Upper lobe of left lung (tissue), 6 donors: ENCODE data around the gene C15orf39. TPM values are rescaled to one million over a fixed set of nuclear protein-coding genes. Genes with fewer than 3 reads are reported as not detected.

Experiments
- ATAC-seq, 2 donors: fragments of 200-7000 bp; cut with Tn5 transposase; one replicate each; pipeline ENCODE4 v1.9.1; 2022; ENCODE audit warnings: mild to moderate bottlenecking in 2 of 2, moderate library complexity in 2 of 2; ENCODE audit not compliant: low FRiP score in 2 of 2
- DNase-seq, 2 donors: peaks; one replicate each; pipeline ENCODE4 v3.0.0-alpha.2; 2019 to 2020
- H3K27ac ChIP-seq, 4 donors: fragments of 200-600 bp; sonication (generic); one replicate each; pipeline ENCODE4 v1.5.1; 2016 to 2019
- H3K27me3 ChIP-seq, 4 donors: fragments of 200-600 bp; sonication (generic); one replicate each; pipeline ENCODE4 v1.5.1; 2017 to 2019
- H3K36me3 ChIP-seq, 4 donors: fragments of 200-600 bp; sonication (generic); one replicate each; pipeline ENCODE4 v1.5.1; 2016 to 2019
- H3K4me1 ChIP-seq, 4 donors: fragments of 200-600 bp; sonication (generic); one replicate each; pipeline ENCODE4 v1.5.1; 2018 to 2019
- H3K4me3 ChIP-seq, 4 donors: fragments of 200-600 bp; sonication (generic); one replicate each; pipeline ENCODE4 v1.5.1; 2017 to 2019; ENCODE audit warnings: mild to moderate bottlenecking in 2 of 4, moderate library complexity in 1 of 4
- H3K9me3 ChIP-seq, 4 donors: fragments of 200-600 bp; sonication (generic); one replicate each; pipeline ENCODE4 v1.5.1; 2018 to 2019
- EP300 ChIP-seq, 4 donors: sonication (generic); formaldehyde crosslinking; IDR thresholded peaks; one replicate each; pipeline ENCODE4 v1.5.1; 2017; ENCODE audit warnings: antibody characterized with exemption in 4 of 4, control low read depth in 2 of 4
- POLR2A ChIP-seq, 4 donors: fragments of 450-650 bp; IDR thresholded peaks; one replicate each; pipeline ENCODE4 v1.5.1; 2016 to 2017; ENCODE audit warnings: antibody characterized with exemption in 4 of 4, mild to moderate bottlenecking in 2 of 4
- POLR2AphosphoS5 ChIP-seq, 2 donors: sonication (generic); formaldehyde crosslinking; IDR thresholded peaks; one replicate each; pipeline ENCODE4 v1.5.1; 2017; ENCODE audit warnings: antibody characterized with exemption in 2 of 2
- WGBS, 2 donors: methylation state at CpG; one replicate each; pipeline ENCODE4 v1.1.5; 2017 to 2018; 5-methylcytosine and 5-hydroxymethylcytosine counted together
- total RNA-seq, 6 donors: library from RNA; depleted of rRNA in 4 of 6; stranded (reverse); fragments of >200 nt in 4 of 6; gene quantifications; one replicate each; pipeline versions ENCODE4 v1.1.0 to v1.2.1, GENCODE V29; 2016 to 2021
- TF ChIP-seq, protein P1 (sequence below), 6 experiments: fragments of 450-650 bp in 4 of 6; fragments of 200-600 bp in 2 of 6; sonication (generic) in 2 of 6; IDR thresholded peaks; one replicate each; pipeline ENCODE4 v1.5.1; 2016 to 2019; ENCODE audit warnings: antibody characterized with exemption in 6 of 6
- donor health status: DM: no; HTN: no; CAD: no; lungs with moderate emphysema.
- donor health status: DM: no; HTN: yes; CAD: no; lungs with severe emphysema.

C15orf39 gene
- total RNA-seq, 6 donors from 2014 or later: 25.4 to 44.6 (median 37.5) TPM

DNA sequence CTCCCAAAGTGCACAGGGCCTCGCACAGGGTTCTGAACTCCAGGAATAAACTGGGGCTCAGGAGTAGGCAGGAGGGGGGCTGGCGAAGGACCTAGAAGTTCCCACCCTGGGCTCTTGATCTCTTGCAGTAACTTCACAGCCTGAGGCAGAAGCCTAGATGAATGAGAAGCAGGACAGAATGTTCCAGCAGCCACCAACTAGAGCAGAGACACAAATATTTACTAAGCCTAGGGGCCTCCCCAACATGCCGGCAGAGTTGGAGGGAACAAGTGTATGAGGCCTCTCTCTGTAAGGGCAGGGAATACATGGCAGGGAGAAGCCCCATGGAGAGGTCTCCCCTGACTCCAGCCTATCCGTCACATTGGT is 25.3 kb upstream of the C15orf39 start:
- Histone ChIP-seq H3K9me3 (no peaks in the 10 kb centered on the region), H3K4me3 (no peak overlapping the region), H3K27ac (peak overlapping the region; percentile 75 to 88 (median 81)), H3K36me3 (no peaks in the 10 kb centered on the region), H3K27me3 (no peaks in the 10 kb centered on the region), H3K4me1 (peaks cover 53 to 67% (median 59%) of the 10 kb centered on the region in 4 donors)
- peak in 1 of 2 donors; percentile 80 for ATAC-seq
- TF ChIP-seq, protein P1, sequence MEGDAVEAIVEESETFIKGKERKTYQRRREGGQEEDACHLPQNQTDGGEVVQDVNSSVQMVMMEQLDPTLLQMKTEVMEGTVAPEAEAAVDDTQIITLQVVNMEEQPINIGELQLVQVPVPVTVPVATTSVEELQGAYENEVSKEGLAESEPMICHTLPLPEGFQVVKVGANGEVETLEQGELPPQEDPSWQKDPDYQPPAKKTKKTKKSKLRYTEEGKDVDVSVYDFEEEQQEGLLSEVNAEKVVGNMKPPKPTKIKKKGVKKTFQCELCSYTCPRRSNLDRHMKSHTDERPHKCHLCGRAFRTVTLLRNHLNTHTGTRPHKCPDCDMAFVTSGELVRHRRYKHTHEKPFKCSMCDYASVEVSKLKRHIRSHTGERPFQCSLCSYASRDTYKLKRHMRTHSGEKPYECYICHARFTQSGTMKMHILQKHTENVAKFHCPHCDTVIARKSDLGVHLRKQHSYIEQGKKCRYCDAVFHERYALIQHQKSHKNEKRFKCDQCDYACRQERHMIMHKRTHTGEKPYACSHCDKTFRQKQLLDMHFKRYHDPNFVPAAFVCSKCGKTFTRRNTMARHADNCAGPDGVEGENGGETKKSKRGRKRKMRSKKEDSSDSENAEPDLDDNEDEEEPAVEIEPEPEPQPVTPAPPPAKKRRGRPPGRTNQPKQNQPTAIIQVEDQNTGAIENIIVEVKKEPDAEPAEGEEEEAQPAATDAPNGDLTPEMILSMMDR (IDR thresholded peaks at IDR 0.05): no peak
- TF ChIP-seq EP300 (IDR thresholded peaks at IDR 0.05) (peak in 2 of 4 donors; percentile 75 to 96), POLR2AphosphoS5 (IDR thresholded peaks at IDR 0.05) (peak in 1 of 2 donors; percentile 79), POLR2A (IDR thresholded peaks at IDR 0.05) (peak in 1 of 4 donors; percentile 16)
- peak in 1 of 2 donors; percentile 92 for DNase-seq
- 60 to 65% methylated on average over 4 of the region's 4 CpGs for WGBS, 2 donors

DNA sequence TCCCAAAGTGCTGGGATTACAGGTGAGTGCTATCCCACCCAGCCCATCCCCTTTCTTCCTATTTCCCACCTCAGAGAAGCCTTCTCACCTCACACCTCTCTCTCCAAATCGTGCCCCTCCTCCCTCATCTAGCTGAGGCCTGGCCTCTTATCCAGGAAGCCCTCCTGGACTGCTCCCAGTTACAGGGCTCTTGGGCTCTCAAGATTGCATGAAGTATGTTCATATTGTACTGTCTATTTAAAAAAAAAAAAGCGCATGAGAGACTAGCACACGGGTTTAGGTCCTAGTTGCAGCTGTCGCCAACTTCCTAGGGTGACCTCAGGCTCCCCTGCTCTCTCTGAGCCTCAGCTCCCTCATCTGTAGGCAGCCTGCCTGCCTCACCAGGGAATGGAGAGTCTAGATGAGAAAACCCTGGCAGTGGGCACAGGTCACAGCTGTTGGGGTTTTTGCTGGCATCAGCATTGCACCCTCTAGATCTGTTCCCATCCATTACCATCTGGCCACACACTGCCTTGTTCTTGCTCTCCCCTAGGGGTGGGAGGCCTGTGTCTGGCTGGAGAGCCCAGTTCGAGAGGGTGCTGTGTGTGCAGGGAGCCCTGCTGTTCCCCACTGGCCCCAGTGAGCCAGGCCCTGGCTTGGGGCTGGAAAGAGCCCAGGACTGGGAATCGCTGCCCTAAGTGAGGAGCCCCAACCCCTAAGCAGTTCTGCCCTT is 24.2 kb upstream of the C15orf39 start:
- TF ChIP-seq EP300 (IDR thresholded peaks at IDR 0.05) (no peak), POLR2AphosphoS5 (IDR thresholded peaks at IDR 0.05) (no peak), POLR2A (IDR thresholded peaks at IDR 0.05) (no peak)
- TF ChIP-seq, protein P1 (IDR thresholded peaks at IDR 0.05): no peak
- WGBS, 2 donors: 32 to 54% methylated on average over 2 to 6 of the region's 6 CpGs
- Histone ChIP-seq H3K27me3 (no peaks in the 10 kb centered on the region), H3K36me3 (no peaks in the 10 kb centered on the region), H3K27ac (peak overlapping the region; percentile 75 to 88 (median 81)), H3K4me1 (peaks cover 48 to 60% (median 53%) of the 10 kb centered on the region in 4 donors), H3K4me3 (peak overlapping the region in 1 of 4 donors; percentile 47), H3K9me3 (no peaks in the 10 kb centered on the region)
- ATAC-seq: peak; percentile 7 to 19
- peak in 1 of 2 donors; percentile 71 for DNase-seq

DNA sequence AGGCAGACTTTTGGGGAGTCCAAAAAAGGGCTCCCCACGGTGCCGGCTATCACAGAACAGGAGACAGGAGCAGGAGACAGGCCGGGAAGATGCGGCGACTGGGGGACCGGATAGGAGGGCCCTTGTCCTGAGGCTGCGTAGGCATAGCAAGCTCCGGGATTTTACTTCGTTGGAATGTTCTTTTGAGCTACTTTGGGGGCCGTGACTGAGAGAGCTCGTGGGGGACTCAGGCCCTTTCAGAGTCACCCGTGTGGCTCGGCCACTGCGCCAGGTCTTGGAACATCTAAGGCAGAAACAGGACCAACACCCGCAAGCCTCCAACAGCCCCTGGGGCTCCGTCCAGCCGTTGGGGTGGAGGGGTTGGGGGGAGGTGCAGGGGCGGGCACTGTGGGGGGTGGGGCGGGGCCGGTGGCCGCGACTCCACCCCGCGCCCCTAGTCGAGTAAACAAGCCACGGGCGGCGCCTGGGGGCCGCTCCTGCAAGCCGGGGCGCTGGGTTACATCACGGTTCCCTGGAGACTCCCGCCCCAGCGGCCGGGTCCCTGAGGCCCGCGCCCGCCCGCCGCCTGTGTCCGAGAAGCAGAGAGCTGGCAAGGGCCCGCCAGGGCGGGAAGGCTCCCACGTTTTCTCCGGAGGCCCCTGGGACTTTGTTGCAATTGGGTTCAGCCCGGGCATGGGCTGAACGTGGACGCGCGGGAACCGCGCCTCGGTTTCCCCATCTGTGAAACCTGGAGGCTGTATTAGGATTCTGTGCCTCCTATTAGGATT is 23.3 kb upstream of the C15orf39 start:
- peak overlapping the region; percentile 75 to 88 (median 81) for H3K27ac ChIP-seq

DNA sequence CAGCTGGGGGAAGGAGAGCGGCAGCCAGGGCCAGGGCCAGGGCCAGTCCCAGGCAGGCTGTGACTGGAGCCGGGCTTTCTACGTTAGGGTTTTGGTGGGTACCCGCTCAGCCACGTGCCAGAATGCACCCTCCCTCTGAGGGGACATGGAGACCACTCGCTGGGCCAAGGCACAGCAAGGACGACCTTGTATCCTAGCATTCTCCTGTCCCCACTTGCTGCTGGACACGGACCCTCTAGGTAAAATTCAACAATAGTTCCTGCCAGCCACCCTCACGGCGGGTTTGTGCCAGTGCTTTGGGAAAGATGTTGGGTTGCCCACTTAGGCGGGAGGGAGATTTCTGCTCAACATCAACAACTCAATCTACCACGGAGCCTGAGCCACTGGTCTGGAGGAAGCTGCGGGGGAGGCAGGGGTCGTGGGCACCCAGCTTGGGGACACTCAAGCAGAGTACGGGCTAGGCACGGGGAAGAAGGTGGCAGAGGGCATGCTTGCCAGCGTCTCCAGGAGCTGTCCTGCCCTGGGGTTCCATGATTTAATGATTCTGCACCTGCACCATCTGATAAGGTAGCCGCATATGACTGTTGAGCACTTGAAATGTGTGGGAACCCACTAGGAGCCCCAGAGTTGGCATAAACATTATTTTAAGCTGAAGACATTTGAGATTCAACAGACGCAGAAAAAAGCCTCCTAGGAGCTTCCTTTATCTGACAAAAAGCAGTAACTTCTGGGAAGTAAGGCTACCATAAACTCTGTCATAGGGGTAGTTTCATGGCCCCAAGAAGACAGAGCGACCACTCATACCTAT is 22.5 kb upstream of the C15orf39 start:
- WGBS, 2 donors: 59% methylated on average over 13 to 19 of the region's 20 CpGs
- Histone ChIP-seq H3K27ac (peak overlapping the region; percentile 75 to 88 (median 81)), H3K9me3 (no peaks in the 10 kb centered on the region), H3K4me1 (peaks cover 48 to 63% (median 55%) of the 10 kb centered on the region in 4 donors), H3K36me3 (no peaks in the 10 kb centered on the region), H3K4me3 (peak overlapping the region in 3 of 4 donors; percentile 12 to 47 (median 38)), H3K27me3 (no peaks in the 10 kb centered on the region)
- TF ChIP-seq POLR2AphosphoS5 (IDR thresholded peaks at IDR 0.05) (no peak), POLR2A (IDR thresholded peaks at IDR 0.05) (no peak), EP300 (IDR thresholded peaks at IDR 0.05) (no peak)
- TF ChIP-seq, protein P1 (IDR thresholded peaks at IDR 0.05): no peak
- ATAC-seq (no peak), DNase-seq (no peak)

More for the DNA sequence above, 23.3 kb upstream of the C15orf39 start:
- DNase-seq: peak; percentile 82 to 91
- ATAC-seq: peak; percentile 4 to 44
- Histone ChIP-seq H3K9me3 (no peaks in the 10 kb centered on the region), H3K4me1 (peaks cover 48 to 63% (median 55%) of the 10 kb centered on the region in 4 donors), H3K36me3 (no peaks in the 10 kb centered on the region), H3K4me3 (peak overlapping the region in 3 of 4 donors; percentile 12 to 47 (median 38)), H3K27me3 (no peaks in the 10 kb centered on the region)
- WGBS, 2 donors: 21 to 75% methylated on average over 4 to 20 of the region's 53 CpGs
- no peak for TF ChIP-seq EP300 (IDR thresholded peaks at IDR 0.05)
- TF ChIP-seq, protein P1 (IDR thresholded peaks at IDR 0.05): no peak
- peak in 1 of 2 donors; percentile 6 for TF ChIP-seq POLR2AphosphoS5 (IDR thresholded peaks at IDR 0.05)
